ENCODE results near the gene HCN1. TPM values are rescaled to one million over a fixed set of nuclear protein-coding genes. Genes with fewer than 3 reads are reported as not detected.
A peak's percentile ranks its signal among the peaks of the same experiment; 100 is the strongest.
"Not testable (repeated sequence)": the region's sequence is repeated elsewhere in the genome, so short reads cannot be mapped to it uniquely, and the experiment has no call there.

HCN1 gene
- total and polyA plus RNA-seq, 2 experiments from 2014 or later, result 5.9 to 11.3 TPM

DNA sequence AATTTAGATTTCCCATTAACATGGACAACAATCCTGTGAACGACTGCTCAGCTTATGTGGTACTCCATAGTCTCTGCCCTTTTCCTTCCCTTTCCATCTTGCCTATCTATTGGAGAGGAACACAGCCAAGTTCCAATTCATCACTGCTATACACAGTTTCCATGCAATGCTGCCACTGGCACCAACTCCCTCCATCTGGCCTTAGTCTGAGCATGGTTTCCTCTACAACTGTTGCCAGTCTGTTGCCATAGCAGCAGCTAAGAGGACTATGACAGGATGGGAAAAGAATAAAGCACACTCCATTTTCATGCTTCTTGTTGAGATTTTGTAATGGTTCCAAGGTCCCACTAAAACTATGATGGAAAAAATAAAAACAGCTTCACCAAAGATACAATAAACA is 189.0 kb downstream of the HCN1 start:
- Histone ChIP-seq H3K9me3 (ENCODE audit: low read depth) (no peaks in the 10 kb centered on the region), H3K36me3 (no peaks in the 10 kb centered on the region), H3K4me3 (no peak overlapping the region), H3K27me3 (no peaks in the 10 kb centered on the region), H3K27ac (no peak overlapping the region), H3K4me1 (ENCODE audit: low read depth) (no peaks in the 10 kb centered on the region)
- DNase-seq (ENCODE audit: low read depth in 1 of 2, low spot score in 1 of 2), result peak in 1 of 2 donors; percentile 36
- TF ChIP-seq, protein P1, sequence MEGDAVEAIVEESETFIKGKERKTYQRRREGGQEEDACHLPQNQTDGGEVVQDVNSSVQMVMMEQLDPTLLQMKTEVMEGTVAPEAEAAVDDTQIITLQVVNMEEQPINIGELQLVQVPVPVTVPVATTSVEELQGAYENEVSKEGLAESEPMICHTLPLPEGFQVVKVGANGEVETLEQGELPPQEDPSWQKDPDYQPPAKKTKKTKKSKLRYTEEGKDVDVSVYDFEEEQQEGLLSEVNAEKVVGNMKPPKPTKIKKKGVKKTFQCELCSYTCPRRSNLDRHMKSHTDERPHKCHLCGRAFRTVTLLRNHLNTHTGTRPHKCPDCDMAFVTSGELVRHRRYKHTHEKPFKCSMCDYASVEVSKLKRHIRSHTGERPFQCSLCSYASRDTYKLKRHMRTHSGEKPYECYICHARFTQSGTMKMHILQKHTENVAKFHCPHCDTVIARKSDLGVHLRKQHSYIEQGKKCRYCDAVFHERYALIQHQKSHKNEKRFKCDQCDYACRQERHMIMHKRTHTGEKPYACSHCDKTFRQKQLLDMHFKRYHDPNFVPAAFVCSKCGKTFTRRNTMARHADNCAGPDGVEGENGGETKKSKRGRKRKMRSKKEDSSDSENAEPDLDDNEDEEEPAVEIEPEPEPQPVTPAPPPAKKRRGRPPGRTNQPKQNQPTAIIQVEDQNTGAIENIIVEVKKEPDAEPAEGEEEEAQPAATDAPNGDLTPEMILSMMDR (IDR thresholded peaks at IDR 0.05; ENCODE audit: low read depth, low read length), result no peak

DNA sequence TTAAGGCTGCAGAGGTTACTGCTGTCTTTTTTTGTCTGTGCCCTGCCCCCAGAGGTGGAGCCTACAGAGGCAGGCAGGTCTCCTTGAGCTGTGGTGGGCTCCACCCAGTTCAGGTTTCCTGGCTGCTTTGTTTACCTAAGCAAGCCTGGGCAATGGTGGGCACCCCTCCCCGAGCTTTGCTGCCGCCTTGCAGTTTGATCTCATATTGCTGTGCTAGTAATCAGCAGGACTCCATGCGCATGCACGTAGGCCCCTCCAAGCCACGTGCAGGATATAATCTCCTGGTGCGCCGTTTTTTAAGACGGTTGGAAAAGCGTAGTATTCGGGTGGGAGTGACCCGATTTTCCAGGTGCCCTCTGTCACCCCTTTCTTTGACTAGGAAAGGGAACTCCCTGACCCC is 197.2 kb downstream of the HCN1 start:
- not testable (repeated sequence) for H3K36me3 ChIP-seq

DNA sequence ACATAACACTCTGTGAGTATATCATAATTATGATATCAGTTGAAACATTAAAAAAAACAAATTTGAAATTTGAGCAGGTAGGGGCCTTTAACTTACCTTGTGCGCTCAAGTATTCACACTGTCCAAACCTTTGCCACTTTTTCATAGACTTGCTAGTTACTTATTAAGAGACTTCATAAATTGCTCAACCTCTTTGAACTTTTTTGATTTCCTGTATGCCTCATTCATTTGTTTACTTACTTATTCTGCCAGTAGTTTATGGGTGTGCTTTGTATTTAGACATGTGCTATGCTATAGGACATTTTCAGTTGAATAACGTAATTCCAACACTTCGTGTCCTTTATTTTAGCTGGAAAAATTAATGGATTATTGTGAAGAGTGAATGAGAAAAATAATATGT is 204.8 kb downstream of the HCN1 start:
- no peak overlapping the region for H3K4me3 ChIP-seq
- DNase-seq (ENCODE audit: low read depth in 1 of 2, low spot score in 1 of 2), result no peak
- H3K4me1 ChIP-seq (ENCODE audit: low read depth), result no peaks in the 10 kb centered on the region
- H3K27me3 ChIP-seq, result no peaks in the 10 kb centered on the region
- no peak overlapping the region for H3K27ac ChIP-seq
- H3K36me3 ChIP-seq, result no peaks in the 10 kb centered on the region
- H3K9me3 ChIP-seq (ENCODE audit: low read depth), result no peaks in the 10 kb centered on the region
- TF ChIP-seq, protein P1 (IDR thresholded peaks at IDR 0.05; ENCODE audit: low read depth, low read length), result no peak

More for the DNA sequence above, 197.2 kb downstream of the HCN1 start:
- not testable (repeated sequence) for DNase-seq (ENCODE audit: low read depth in 1 of 2, low spot score in 1 of 2); H3K27ac ChIP-seq; H3K4me3 ChIP-seq; H3K9me3 ChIP-seq (ENCODE audit: low read depth); H3K27me3 ChIP-seq; H3K4me1 ChIP-seq (ENCODE audit: low read depth)

DNA sequence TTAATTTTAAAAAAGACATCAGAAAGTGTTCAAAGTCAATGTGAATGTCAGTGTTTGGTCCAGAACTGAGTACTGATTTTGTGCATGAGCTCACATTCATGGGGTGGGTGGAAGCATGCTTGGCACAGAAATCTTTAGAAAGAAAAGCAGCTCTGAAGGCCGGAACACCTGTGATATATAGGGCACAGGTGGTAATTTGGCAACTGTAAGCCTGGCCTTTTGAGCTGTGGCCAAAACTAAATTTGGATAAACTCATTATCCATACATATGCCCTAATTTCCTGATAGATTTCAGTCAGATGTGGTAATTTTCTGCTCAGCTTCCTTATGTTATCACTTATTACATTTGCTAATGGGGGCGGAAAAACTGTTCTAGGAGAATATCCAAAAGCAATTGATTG is 211.4 kb downstream of the HCN1 start:
- TF ChIP-seq, protein P1 (IDR thresholded peaks at IDR 0.05; ENCODE audit: low read depth, low read length), result no peak
- H3K4me1 ChIP-seq (ENCODE audit: low read depth), result no peaks in the 10 kb centered on the region
- no peak for DNase-seq (ENCODE audit: low read depth in 1 of 2, low spot score in 1 of 2)
- H3K27me3 ChIP-seq, result no peaks in the 10 kb centered on the region
- no peak overlapping the region for H3K27ac ChIP-seq
- H3K36me3 ChIP-seq, result no peaks in the 10 kb centered on the region
- H3K4me3 ChIP-seq, result no peak overlapping the region
- no peaks in the 10 kb centered on the region for H3K9me3 ChIP-seq (ENCODE audit: low read depth)

DNA sequence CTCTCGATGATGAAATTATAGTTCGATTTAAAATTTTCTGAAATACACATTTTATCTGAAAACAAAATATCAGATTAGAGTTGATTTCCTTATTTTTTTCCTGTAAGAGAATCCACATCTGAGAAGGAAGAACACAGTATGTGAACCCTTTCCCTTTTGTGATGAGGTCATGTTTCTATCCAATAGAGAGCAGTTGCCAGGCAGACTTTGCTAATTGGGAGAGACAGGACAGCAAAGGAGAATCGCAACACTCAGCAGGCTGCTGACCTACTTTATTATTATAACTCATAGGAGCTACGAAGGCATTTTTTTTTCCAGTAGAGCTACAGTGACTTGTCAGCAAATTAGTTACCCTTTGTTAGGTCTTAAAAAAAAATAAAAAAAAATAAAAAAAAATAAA is 242.1 kb downstream of the HCN1 start:
- peak in 1 of 2 donors; percentile 75 for DNase-seq (ENCODE audit: low read depth in 1 of 2, low spot score in 1 of 2)
- H3K4me1 ChIP-seq (ENCODE audit: low read depth), result no peaks in the 10 kb centered on the region
- TF ChIP-seq, protein P1 (IDR thresholded peaks at IDR 0.05; ENCODE audit: low read depth, low read length), result no peak

DNA sequence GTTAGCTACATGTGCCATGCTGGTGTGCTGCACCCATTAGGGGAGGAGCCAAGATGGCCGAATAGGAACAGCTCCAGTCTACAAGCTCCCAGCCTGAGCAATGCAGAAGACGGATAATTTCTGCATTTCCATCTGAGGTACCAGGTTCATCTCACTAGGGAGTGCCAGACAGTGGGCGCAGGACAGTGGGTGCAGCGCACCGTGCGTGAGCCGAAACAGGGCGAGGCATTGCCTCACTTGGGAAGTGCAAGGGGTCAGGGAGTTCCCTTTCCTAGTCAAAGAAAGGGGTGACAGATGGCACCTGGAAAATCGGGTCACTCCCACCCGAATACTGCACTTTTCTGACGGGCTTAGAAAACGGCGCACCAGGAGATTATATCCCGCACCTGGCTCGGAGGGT is 251.3 kb downstream of the HCN1 start:
- H3K27me3 ChIP-seq; H3K4me3 ChIP-seq; H3K4me1 ChIP-seq (ENCODE audit: low read depth); H3K36me3 ChIP-seq; H3K27ac ChIP-seq; H3K9me3 ChIP-seq (ENCODE audit: low read depth); DNase-seq (ENCODE audit: low read depth in 1 of 2, low spot score in 1 of 2): not testable (repeated sequence)

More for the DNA sequence above, 242.1 kb downstream of the HCN1 start:
- no peaks in the 10 kb centered on the region for H3K36me3 ChIP-seq
- no peak overlapping the region for H3K4me3 ChIP-seq
- H3K9me3 ChIP-seq (ENCODE audit: low read depth), result no peaks in the 10 kb centered on the region
- H3K27ac ChIP-seq, result no peak overlapping the region
- no peaks in the 10 kb centered on the region for H3K27me3 ChIP-seq

DNA sequence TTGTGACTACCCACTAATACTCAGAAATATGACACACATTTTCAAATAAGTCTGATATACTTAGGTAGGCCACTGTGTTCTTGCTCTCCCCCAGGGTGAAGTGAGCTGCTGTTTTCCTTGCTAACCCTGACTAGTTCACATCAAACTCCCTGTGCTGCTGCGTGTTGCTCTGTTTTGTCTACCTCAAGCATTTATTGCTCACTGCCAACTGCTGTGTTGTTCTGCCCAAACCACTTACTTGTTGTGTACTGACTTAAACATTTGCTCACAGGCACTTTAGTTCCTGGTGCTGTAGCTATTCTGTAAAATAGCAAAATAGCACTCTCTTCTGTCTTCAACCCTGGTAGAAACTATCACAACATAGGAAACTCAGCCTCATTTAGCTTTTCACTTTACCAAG is 255.7 kb downstream of the HCN1 start:
- Histone ChIP-seq H3K4me3 (no peak overlapping the region), H3K27ac (no peak overlapping the region), H3K36me3 (no peaks in the 10 kb centered on the region), H3K27me3 (no peaks in the 10 kb centered on the region), H3K4me1 (ENCODE audit: low read depth) (no peaks in the 10 kb centered on the region), H3K9me3 (ENCODE audit: low read depth) (no peaks in the 10 kb centered on the region)
- no peak for DNase-seq (ENCODE audit: low read depth in 1 of 2, low spot score in 1 of 2)
- TF ChIP-seq, protein P1 (IDR thresholded peaks at IDR 0.05; ENCODE audit: low read depth, low read length), result no peak
